B cell (primary cell): Measurements from ENCODE around the gene ZNF598. TPM values are rescaled to one million over a fixed set of nuclear protein-coding genes. Genes with fewer than 3 reads are reported as not detected.

Experiments used
- ATAC-seq: fragments of 200-7000 bp; cut with Tn5 transposase; one replicate; pipeline ENCODE4 v1.10.0; 2021; ENCODE audit warnings: low read depth, mild to moderate bottlenecking, moderate number of reproducible peaks, moderate library complexity
- CTCF ChIA-PET: fragments of 350-600 bp; sonication (Branson Sonifier 250); formaldehyde crosslinking; loops from one replicate; lab custom pipeline; 2021; ENCODE audit warnings: antibody characterized with exemption, inconsistent platforms; lab: Charles Lee
- POLR2A ChIA-PET: fragments of 350-600 bp; sonication (Branson Sonifier 250); formaldehyde crosslinking; loops from one replicate; lab custom pipeline; 2021; ENCODE audit warnings: antibody characterized with exemption; lab: Charles Lee
- DNase-seq: peaks from one replicate; pipeline ENCODE4 v3.0.0; 2013
- H2AFZ ChIP-seq: 2 replicates; pipeline ENCODE4 v1.6.1; 2012; ENCODE audit warnings: mild to moderate bottlenecking, low read depth, low read length; ENCODE audit not compliant: insufficient read depth, poor library complexity, severe bottlenecking
- H3K27ac ChIP-seq, 2 donors: 1 replicate in 1 of 2; 2 replicates in 1 of 2; pipeline ENCODE4 v1.5.1; 2012 to 2013; ENCODE audit warnings: low read length in 2 of 2, mild to moderate bottlenecking in 2 of 2, moderate library complexity in 1 of 2
- H3K27me3 ChIP-seq, 4 experiments: fragments of 200-600 bp in 1 of 4; sonication (generic) in 1 of 4; replicated peaks in 1 of 4; 1 replicate in 2 of 4; 2 replicates in 2 of 4; pipeline versions ENCODE4 v1.6.1 to v1.7.0; 2013 to 2016; ENCODE audit warnings: low read length in 3 of 4, mild to moderate bottlenecking in 2 of 4, mixed read lengths in 1 of 4, moderate library complexity in 1 of 4; ENCODE audit not compliant: insufficient read depth in 4 of 4, control insufficient read depth in 3 of 4; ENCODE audit errors: control extremely low read depth in 1 of 4
- H3K36me3 ChIP-seq, 2 experiments: replicated peaks in 1 of 2; 1 replicate in 1 of 2; 2 replicates in 1 of 2; pipeline versions ENCODE4 v1.6.1 to v1.7.1; 2013; ENCODE audit warnings: low read length in 1 of 2; ENCODE audit not compliant: insufficient read depth in 2 of 2, control insufficient read depth in 1 of 2; ENCODE audit errors: control extremely low read depth in 1 of 2, extremely low read depth in 1 of 2
- H3K4me1 ChIP-seq, 2 donors: fragments of 200-600 bp in 1 of 2; sonication (generic) in 1 of 2; 1 replicate in 1 of 2; 2 replicates in 1 of 2; pipeline versions ENCODE4 v1.5.1 to v1.6.1; 2013 to 2017; ENCODE audit warnings: low read length in 2 of 2; ENCODE audit not compliant: control insufficient read depth in 2 of 2, insufficient read depth in 2 of 2
- H3K4me2 ChIP-seq: replicated peaks from 2 replicates; pipeline ENCODE3; 2012; ENCODE audit warnings: mild to moderate bottlenecking, low read depth, low read length; ENCODE audit not compliant: poor library complexity, severe bottlenecking
- H3K4me3 ChIP-seq, 5 experiments: fragments of 200-600 bp in 1 of 5; sonication (generic) in 1 of 5; 1 replicate in 3 of 5; 2 replicates in 2 of 5; pipeline versions ENCODE4 v1.5.1 to v1.7.0; 2011 to 2016; ENCODE audit warnings: low read length in 4 of 5, mild to moderate bottlenecking in 4 of 5, low read depth in 2 of 5, control low read depth in 1 of 5, moderate library complexity in 1 of 5; ENCODE audit not compliant: insufficient read depth in 1 of 5; ENCODE audit errors: control extremely low read depth in 1 of 5, extremely low read depth in 1 of 5
- H3K79me2 ChIP-seq: fragments of 200-600 bp; sonication (generic); one replicate; pipeline ENCODE4 v1.6.0; 2016; ENCODE audit warnings: low read length; ENCODE audit not compliant: control insufficient read depth, insufficient read depth
- H3K9ac ChIP-seq: fragments of 200-600 bp; sonication (generic); 2 replicates; pipeline ENCODE4 v1.6.1; 2017; ENCODE audit warnings: mild to moderate bottlenecking, low read length, moderate library complexity
- H3K9me3 ChIP-seq, 3 donors: one replicate each; pipeline versions ENCODE4 v1.6.1 to v1.7.1; 2013; ENCODE audit warnings: low read length in 2 of 3; ENCODE audit not compliant: control insufficient read depth in 2 of 3, insufficient read depth in 1 of 3; ENCODE audit errors: control extremely low read depth in 1 of 3
- H4K20me1 ChIP-seq: 2 replicates; pipeline ENCODE4 v1.6.0; 2012; ENCODE audit warnings: mild to moderate bottlenecking, low read length; ENCODE audit not compliant: insufficient read depth, control insufficient read depth, poor library complexity, severe bottlenecking
- H3K27ac Mint-ChIP-seq: one replicate; pipeline ENCODE4 v1.8.0; 2021; ENCODE audit warnings: mixed read lengths
- H3K27me3 Mint-ChIP-seq: one replicate; pipeline ENCODE4 v1.8.0; 2021; ENCODE audit warnings: mixed read lengths
- H3K4me1 Mint-ChIP-seq: one replicate; pipeline ENCODE4 v1.8.0; 2021; ENCODE audit warnings: mixed read lengths
- H3K4me3 Mint-ChIP-seq: one replicate; pipeline ENCODE4 v1.8.0; 2021; ENCODE audit warnings: mixed read lengths
- H3K9me3 Mint-ChIP-seq: one replicate; pipeline ENCODE4 v1.8.0; 2022; ENCODE audit warnings: mixed read lengths; ENCODE audit not compliant: insufficient read depth
- EZH2 ChIP-seq: IDR thresholded peaks from 2 replicates; pipeline ENCODE4 v1.6.1; 2012; ENCODE audit warnings: borderline replicate concordance, low read depth, mild to moderate bottlenecking, moderate library complexity, low read length; ENCODE audit not compliant: insufficient read depth, poor library complexity, severe bottlenecking
- WGBS: methylation state at CpG from one replicate; pipeline ENCODE4 v1.1.5; 2013; ENCODE audit warnings: missing lambda C conversion rate; ENCODE audit not compliant: insufficient coverage; 5-methylcytosine and 5-hydroxymethylcytosine counted together
- intact Hi-C: fragments of 100-400 bp; cut with micrococcal nuclease; formaldehyde crosslinking; loops from one replicate; pipeline ENCODE4 v1.10.0; 2022
- polyA plus RNA-seq: library from polyadenylated mRNA; depleted of rRNA; stranded (reverse); fragments of >200 nt; gene quantifications from 2 replicates; pipeline ENCODE4 v1.2.3, GENCODE V29; 2012
- total RNA-seq, 2 donors: library from RNA; stranded (reverse); fragments of 120-200 nt in 1 of 2; gene quantifications; 1 replicate in 1 of 2; 2 replicates in 1 of 2; pipeline versions ENCODE4 v1.2.3 to v1.2.4, GENCODE V29; 2013 to 2022
- TF ChIP-seq, protein P1 (sequence below): fragments of 200-600 bp; IDR thresholded peaks from one replicate; pipeline ENCODE4 v1.8.0; 2022; ENCODE audit warnings: antibody characterized with exemption, mild to moderate bottlenecking

The ZNF598 gene
- total and polyA plus RNA-seq, 2 donors (not counting 1 experiment from before 2014, with no cell fraction given) = 49.5 to 61.5 TPM

DNA sequence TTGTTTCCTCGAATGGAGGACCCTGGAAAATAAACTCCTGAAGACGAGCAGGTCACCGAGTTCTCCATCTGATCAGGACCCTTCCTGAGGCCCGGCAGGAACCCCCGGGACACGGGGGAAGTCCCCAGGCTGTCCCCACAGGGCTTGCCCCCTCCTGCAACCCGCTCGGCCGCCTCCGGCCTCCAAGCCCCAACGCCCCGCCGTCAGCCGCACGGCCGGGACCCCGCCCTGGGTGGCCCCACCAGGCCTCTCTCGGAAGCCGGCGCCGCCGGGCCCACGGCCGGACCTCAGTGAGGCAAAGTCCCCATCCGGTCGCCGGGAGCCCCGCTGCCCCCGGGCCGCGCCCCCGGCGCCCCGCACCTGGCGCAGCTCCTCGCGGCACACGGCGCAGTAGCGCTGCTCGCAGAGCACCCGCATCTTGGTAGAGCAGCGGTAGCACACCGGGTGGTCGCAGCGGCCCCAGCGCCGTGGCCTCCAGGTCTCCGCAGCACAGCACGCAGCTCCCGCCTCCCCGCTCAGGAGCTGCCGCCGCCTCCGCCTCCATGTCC lies 383 bp downstream of the ZNF598 start:
- Histone ChIP-seq H3K27me3 (no peaks in the 10 kb centered on the region), H3K4me2 (peak overlapping the region; percentile 77), H4K20me1 (peaks cover 50% of the 10 kb centered on the region), H3K4me3 (peak overlapping the region; percentile 17 to 67 (median 54)), H3K27ac (peak overlapping the region in 1 of 2 donors; percentile 77), H3K79me2 (peaks cover 58% of the 10 kb centered on the region), H3K4me1 (peaks cover 38 to 48% of the 10 kb centered on the region in 2 donors), H3K9ac (peak overlapping the region; percentile 63), H3K9me3 (no peaks in the 10 kb centered on the region), H2AFZ (peak overlapping the region; percentile 51), H3K36me3 (peaks cover 0 to 6% of the 10 kb centered on the region in 2 experiments)
- Mint-ChIP-seq H3K4me1 (peaks cover 43% of the 10 kb centered on the region), H3K27ac (peak overlapping the region; percentile 68), H3K27me3 (no peaks in the 10 kb centered on the region), H3K9me3 (no peaks in the 10 kb centered on the region), H3K4me3 (peak overlapping the region; percentile 82)
- ChIA-PET POLR2A (interaction anchor here (1.1 to 1.5 kb wide), 3 partner anchors 18 to 146 kb away, joined by 3 to 5 read pairs (median 4); partner anchors contain the start of genes RPS2 and TRAF7), CTCF (interaction anchor here (1.1 kb wide), 1 partner anchor 51 kb away, joined by 3 read pairs; no protein-coding TSS in a partner anchor)
- intact Hi-C loops = loop anchor here (1.0 to 2.0 kb wide), 7 partner anchors 14 to 146 kb away; partner anchors contain the start of genes GFER, NDUFB10, NTHL1 and RPS2
- TF ChIP-seq, protein P1, sequence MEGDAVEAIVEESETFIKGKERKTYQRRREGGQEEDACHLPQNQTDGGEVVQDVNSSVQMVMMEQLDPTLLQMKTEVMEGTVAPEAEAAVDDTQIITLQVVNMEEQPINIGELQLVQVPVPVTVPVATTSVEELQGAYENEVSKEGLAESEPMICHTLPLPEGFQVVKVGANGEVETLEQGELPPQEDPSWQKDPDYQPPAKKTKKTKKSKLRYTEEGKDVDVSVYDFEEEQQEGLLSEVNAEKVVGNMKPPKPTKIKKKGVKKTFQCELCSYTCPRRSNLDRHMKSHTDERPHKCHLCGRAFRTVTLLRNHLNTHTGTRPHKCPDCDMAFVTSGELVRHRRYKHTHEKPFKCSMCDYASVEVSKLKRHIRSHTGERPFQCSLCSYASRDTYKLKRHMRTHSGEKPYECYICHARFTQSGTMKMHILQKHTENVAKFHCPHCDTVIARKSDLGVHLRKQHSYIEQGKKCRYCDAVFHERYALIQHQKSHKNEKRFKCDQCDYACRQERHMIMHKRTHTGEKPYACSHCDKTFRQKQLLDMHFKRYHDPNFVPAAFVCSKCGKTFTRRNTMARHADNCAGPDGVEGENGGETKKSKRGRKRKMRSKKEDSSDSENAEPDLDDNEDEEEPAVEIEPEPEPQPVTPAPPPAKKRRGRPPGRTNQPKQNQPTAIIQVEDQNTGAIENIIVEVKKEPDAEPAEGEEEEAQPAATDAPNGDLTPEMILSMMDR = no peak
- TF ChIP-seq EZH2 = no peak
- DNase-seq = no peak
- WGBS = under 1% methylated on average over 55 of the region's 55 CpGs
- ATAC-seq = peak; percentile 4
